ENCODE results near the gene IL1RAPL1. TPM values are rescaled to one million over a fixed set of nuclear protein-coding genes. Genes with fewer than 3 reads are reported as not detected.

IL1RAPL1 gene
- total RNA-seq, 1 donor from 2014 or later: 4.0 TPM

- intact Hi-C loops (cut with DNase I): no loop called here
- ATAC-seq: no peak
- DNase-seq (ENCODE audit: missing footprints): no peak
Observed at GRCh38 chrX:29422034-29422433, 834.8 kb downstream of the IL1RAPL1 start.

- ATAC-seq (no peak), DNase-seq (ENCODE audit: missing footprints) (no peak)
- intact Hi-C loops (cut with DNase I): no loop called here
Observed at GRCh38 chrX:29431895-29432294, 844.6 kb downstream of the IL1RAPL1 start.

GRCh38 chrX:29432534-29432933, 845.3 kb downstream of the IL1RAPL1 start:
- DNase-seq (ENCODE audit: missing footprints) (no peak), ATAC-seq (no peak)
- intact Hi-C loops (cut with DNase I): no loop called here

- ATAC-seq (no peak), DNase-seq (ENCODE audit: missing footprints) (no peak)
- intact Hi-C loops (cut with DNase I): no loop called here
Observed at GRCh38 chrX:29434939-29435338, 847.7 kb downstream of the IL1RAPL1 start.

- ATAC-seq (no peak), DNase-seq (ENCODE audit: missing footprints) (no peak)
- intact Hi-C loops (cut with DNase I): no loop called here
Observed at GRCh38 chrX:29435396-29435795, 848.1 kb downstream of the IL1RAPL1 start.

GRCh38 chrX:29447867-29448266, 860.6 kb downstream of the IL1RAPL1 start:
- no peak for ATAC-seq
- intact Hi-C loops (cut with DNase I): no loop called here
- DNase-seq (ENCODE audit: missing footprints): no peak

- intact Hi-C loops (cut with DNase I): no loop called here
Observed at GRCh38 chrX:29453333-29453732, 866.1 kb downstream of the IL1RAPL1 start.

GRCh38 chrX:29455702-29456101, 868.5 kb downstream of the IL1RAPL1 start:
- intact Hi-C loops (cut with DNase I): no loop called here
- DNase-seq (ENCODE audit: missing footprints) (no peak), ATAC-seq (no peak)

More at GRCh38 chrX:29453333-29453732, 866.1 kb downstream of the IL1RAPL1 start:
- no peak for DNase-seq (ENCODE audit: missing footprints)
- no peak for ATAC-seq

GRCh38 chrX:29461039-29461438, 873.8 kb downstream of the IL1RAPL1 start:
- no peak for DNase-seq (ENCODE audit: missing footprints)
- ATAC-seq: no peak
- intact Hi-C loops (cut with DNase I): no loop called here

- intact Hi-C loops (cut with DNase I): no loop called here
- no peak for ATAC-seq
- no peak for DNase-seq (ENCODE audit: missing footprints)
Observed at GRCh38 chrX:29466456-29466855, 879.2 kb downstream of the IL1RAPL1 start.

- intact Hi-C loops (cut with DNase I): no loop called here
- DNase-seq (ENCODE audit: missing footprints): no peak
- ATAC-seq: no peak
Observed at GRCh38 chrX:29468911-29469494, 881.8 kb downstream of the IL1RAPL1 start.

- no peak for DNase-seq (ENCODE audit: missing footprints)
- ATAC-seq: no peak
- intact Hi-C loops (cut with DNase I): no loop called here
Observed at GRCh38 chrX:29470030-29470429, 882.8 kb downstream of the IL1RAPL1 start.

GRCh38 chrX:29471829-29472228, 884.6 kb downstream of the IL1RAPL1 start:
- intact Hi-C loops (cut with DNase I): no loop called here
- ATAC-seq: no peak
- DNase-seq (ENCODE audit: missing footprints): no peak

GRCh38 chrX:29477878-29478277, 890.6 kb downstream of the IL1RAPL1 start:
- ATAC-seq (no peak), DNase-seq (ENCODE audit: missing footprints) (no peak)
- intact Hi-C loops (cut with DNase I): no loop called here

GRCh38 chrX:29478336-29479069, 891.3 kb downstream of the IL1RAPL1 start:
- no peak for DNase-seq (ENCODE audit: missing footprints)
- intact Hi-C loops (cut with DNase I): no loop called here
- no peak for ATAC-seq

- intact Hi-C loops (cut with DNase I): no loop called here
- ATAC-seq (no peak), DNase-seq (ENCODE audit: missing footprints) (no peak)
Observed at GRCh38 chrX:29487214-29487613, 900.0 kb downstream of the IL1RAPL1 start.

GRCh38 chrX:29487714-29488113, 900.5 kb downstream of the IL1RAPL1 start:
- intact Hi-C loops (cut with DNase I): no loop called here
- DNase-seq (ENCODE audit: missing footprints) (no peak), ATAC-seq (no peak)

GRCh38 chrX:29488919-29489318, 901.7 kb downstream of the IL1RAPL1 start:
- ATAC-seq (no peak), DNase-seq (ENCODE audit: missing footprints) (no peak)

GRCh38 chrX:29490606-29491005, 903.4 kb downstream of the IL1RAPL1 start:
- ATAC-seq (no peak), DNase-seq (ENCODE audit: missing footprints) (no peak)
- intact Hi-C loops (cut with DNase I): no loop called here

More at GRCh38 chrX:29488919-29489318, 901.7 kb downstream of the IL1RAPL1 start:
- intact Hi-C loops (cut with DNase I): no loop called here

- DNase-seq (ENCODE audit: missing footprints): no peak
- no peak for ATAC-seq
- intact Hi-C loops (cut with DNase I): no loop called here
Observed at GRCh38 chrX:29491659-29492058, 904.4 kb downstream of the IL1RAPL1 start.
